C4-2B (cell line): ENCODE measurements around the gene SLFNL1.

Experiments
- H3K27ac ChIP-seq: fragments of 450-650 bp; 2 replicates; pipeline ENCODE4 v1.5.1; 2017
- CTCF ChIP-seq: fragments of 450-650 bp; conservative IDR thresholded peaks from 2 replicates; pipeline ENCODE4 v1.5.1; 2017; ENCODE audit warnings: mild to moderate bottlenecking
- ZFX ChIP-seq: fragments of 450-650 bp; IDR thresholded peaks from 2 replicates; pipeline ENCODE4 v1.6.1; 2017

SLFNL1 gene

DNA sequence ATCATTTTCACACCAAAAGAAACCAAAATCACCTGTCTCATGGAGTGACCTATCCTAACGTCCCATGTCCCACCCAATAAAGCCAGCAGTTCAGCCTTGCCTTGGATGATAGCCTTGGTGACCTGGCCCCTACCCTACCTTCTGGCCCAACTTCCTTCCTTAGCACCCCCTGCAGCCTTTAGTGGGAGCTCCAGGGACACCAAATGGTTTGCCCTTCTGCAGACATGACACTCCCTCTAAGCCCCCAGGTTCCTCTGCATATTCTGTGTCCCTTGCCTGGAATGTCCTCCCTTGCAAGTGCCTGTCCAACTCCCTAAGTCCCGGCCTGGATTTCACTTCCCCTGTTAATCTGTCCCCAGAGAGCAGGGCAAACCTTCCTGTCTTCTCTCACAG lies 2.2 kb downstream of the SLFNL1 start:
- no peak overlapping the region for H3K27ac ChIP-seq
- TF ChIP-seq ZFX (no peak), CTCF (no peak)

- no peak overlapping the region for H3K27ac ChIP-seq
- TF ChIP-seq ZFX (no peak), CTCF (no peak)
Observed at GRCh38 chr1:41018018-41018410, 3.5 kb downstream of the SLFNL1 start.

GRCh38 chr1:41017141-41018017 lies 4.1 kb downstream of the SLFNL1 start:
- TF ChIP-seq CTCF (no peak), ZFX (no peak)
- no peak overlapping the region for H3K27ac ChIP-seq

DNA sequence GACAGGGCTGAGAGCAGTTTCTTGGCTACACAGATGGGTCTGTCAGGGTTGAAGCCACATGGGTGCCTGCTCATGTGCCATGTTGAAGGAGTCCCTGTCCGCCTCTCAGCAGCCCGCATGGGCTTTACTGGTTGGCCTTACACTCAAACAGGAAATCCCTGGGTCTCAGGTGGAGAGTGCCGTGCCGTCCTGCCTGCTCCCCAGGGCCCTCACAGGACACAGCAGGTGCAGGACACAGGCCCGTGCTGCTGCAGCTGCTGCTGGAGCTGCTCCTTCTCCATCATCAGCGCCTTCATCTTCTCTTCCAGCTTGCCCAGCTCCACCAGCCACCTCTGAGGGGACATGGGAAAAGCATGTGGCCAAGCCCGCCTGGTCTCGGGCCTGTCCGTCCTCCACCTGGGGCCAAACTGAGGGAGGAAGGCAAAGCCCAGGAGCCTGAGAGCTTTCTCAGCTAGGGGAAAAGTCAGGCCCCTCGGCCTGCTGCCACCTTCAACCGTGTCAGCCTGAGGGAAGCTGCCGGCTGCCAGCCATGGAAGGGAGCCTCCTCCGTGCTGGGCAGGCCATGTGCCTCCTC lies 5.5 kb downstream of the SLFNL1 start:
- H3K27ac ChIP-seq, result no peak overlapping the region
- no peak for TF ChIP-seq CTCF

- TF ChIP-seq ZFX (no peak), CTCF (no peak)
- H3K27ac ChIP-seq, result no peak overlapping the region
Observed at GRCh38 chr1:41015281-41015896, 6.1 kb downstream of the SLFNL1 start.

GRCh38 chr1:41014871-41015270 lies 6.7 kb downstream of the SLFNL1 start:
- TF ChIP-seq CTCF, result no peak
- TF ChIP-seq ZFX, result no peak
- no peak overlapping the region for H3K27ac ChIP-seq

DNA sequence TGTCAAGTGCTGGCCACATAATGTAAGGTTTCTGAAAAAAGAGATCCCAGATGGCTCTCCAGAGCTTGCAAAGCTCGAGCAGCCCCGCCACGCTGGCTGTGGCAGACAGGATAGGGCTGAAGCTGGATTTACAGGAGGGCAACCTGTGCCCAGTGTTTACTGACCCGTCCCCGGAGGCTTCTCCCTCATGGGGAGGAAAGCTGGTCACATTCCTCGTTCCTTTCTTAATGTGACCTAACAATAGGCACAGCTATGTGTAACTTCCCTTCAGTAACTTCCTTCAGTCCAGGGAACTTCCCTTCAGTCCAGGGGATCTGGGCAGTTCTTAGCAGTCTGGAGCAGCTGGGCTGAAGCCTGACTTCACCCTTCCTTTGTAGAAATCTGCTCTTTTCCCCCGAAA lies 7.7 kb downstream of the SLFNL1 start:
- TF ChIP-seq ZFX, result no peak
- TF ChIP-seq CTCF, result no peak
- H3K27ac ChIP-seq, result no peak overlapping the region
